22Rv1 (cell line): ENCODE data around the gene DENND2A.
"Not testable (repeated sequence)": the region's sequence is repeated elsewhere in the genome, so short reads cannot be mapped to it uniquely, and the experiment has no call there.

Experiments used
- CTCF ChIP-seq: fragments of 450-650 bp; IDR thresholded peaks from 2 replicates; pipeline ENCODE4 v1.5.1; 2017; ENCODE audit warnings: mild to moderate bottlenecking
- ZFX ChIP-seq: fragments of 450-650 bp; IDR thresholded peaks from 2 replicates; pipeline ENCODE4 v1.6.1; 2017; ENCODE audit warnings: antibody characterized with exemption, borderline replicate concordance

- not testable (repeated sequence) for TF ChIP-seq CTCF, ZFX
Measured at GRCh38 chr7:140553236-140553635, 87.4 kb downstream of the DENND2A start.
